ENCODE data around the gene LGR4. TPM values are rescaled to one million over a fixed set of nuclear protein-coding genes. Genes with fewer than 3 reads are reported as not detected.
"Not testable (repeated sequence)": the region's sequence is repeated elsewhere in the genome, so short reads cannot be mapped to it uniquely, and the experiment has no call there.

LGR4 gene
- total and polyA plus RNA-seq, 8 donors, result 23.4 to 73.0 (median 54.5) TPM

DNA sequence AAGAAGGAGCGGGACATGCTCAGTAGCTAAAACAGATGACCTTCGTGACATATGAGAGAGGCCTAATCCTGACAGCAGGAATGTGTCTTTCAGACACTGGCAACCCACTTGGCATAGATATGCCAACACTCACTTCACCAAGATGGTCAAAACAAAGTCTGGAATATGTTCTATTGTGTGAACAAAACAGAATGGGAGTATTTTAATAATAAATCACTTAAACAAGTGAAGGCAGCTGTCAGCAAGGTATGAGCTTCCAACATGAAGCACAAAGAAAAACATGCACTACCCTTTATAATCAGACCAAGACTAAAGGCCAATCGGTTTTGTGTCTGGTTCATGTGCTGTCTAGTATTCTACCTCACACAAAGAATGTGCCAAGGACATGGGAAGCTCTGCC is 132.6 kb downstream of the LGR4 start:
- WGBS, 2 donors, result 81 to 83% methylated on average over 3 of the region's 3 CpGs
- intact Hi-C loops (cut with DNase I), result no loop called here
- DNase-seq, result no peak
- no peaks in the 10 kb centered on the region for H3K27me3 ChIP-seq
- no peaks in the 10 kb centered on the region for H3K36me3 ChIP-seq
- no peak overlapping the region for H3K4me3 ChIP-seq
- no peak overlapping the region for H3K27ac ChIP-seq
- ATAC-seq, result no peak
- no peaks in the 10 kb centered on the region for H3K9me3 ChIP-seq
- H3K4me1 ChIP-seq, result no peaks in the 10 kb centered on the region
- no peak for FAIRE-seq
- TF ChIP-seq, protein P1, sequence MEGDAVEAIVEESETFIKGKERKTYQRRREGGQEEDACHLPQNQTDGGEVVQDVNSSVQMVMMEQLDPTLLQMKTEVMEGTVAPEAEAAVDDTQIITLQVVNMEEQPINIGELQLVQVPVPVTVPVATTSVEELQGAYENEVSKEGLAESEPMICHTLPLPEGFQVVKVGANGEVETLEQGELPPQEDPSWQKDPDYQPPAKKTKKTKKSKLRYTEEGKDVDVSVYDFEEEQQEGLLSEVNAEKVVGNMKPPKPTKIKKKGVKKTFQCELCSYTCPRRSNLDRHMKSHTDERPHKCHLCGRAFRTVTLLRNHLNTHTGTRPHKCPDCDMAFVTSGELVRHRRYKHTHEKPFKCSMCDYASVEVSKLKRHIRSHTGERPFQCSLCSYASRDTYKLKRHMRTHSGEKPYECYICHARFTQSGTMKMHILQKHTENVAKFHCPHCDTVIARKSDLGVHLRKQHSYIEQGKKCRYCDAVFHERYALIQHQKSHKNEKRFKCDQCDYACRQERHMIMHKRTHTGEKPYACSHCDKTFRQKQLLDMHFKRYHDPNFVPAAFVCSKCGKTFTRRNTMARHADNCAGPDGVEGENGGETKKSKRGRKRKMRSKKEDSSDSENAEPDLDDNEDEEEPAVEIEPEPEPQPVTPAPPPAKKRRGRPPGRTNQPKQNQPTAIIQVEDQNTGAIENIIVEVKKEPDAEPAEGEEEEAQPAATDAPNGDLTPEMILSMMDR (IDR thresholded peaks at IDR 0.05), result no peak

DNA sequence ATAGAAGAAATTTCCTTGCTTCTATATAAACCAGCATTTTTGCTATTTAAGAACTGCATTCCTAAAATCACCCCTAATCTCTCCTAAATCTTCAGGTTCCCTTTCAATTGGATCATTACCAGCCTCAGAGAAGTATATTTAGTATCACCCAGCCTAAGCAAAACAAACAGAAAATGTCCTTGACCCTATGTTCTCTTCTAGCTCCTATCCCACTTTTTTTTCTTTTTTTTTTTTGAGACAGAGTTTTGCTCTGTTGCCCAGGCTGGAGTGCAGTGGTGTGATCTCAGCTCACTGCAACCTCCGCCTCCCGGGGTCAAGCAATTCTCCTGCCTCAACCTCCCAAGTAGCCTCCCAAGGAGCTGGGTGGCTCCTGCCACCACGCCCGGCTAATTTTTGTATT is 137.8 kb downstream of the LGR4 start:
- H3K27ac ChIP-seq; H3K9me3 ChIP-seq; intact Hi-C loops (cut with DNase I); ATAC-seq; H3K27me3 ChIP-seq; H3K4me1 ChIP-seq; DNase-seq; H3K36me3 ChIP-seq; FAIRE-seq; H3K4me3 ChIP-seq: not testable (repeated sequence)
- WGBS, 2 donors, result 95 to 98% methylated on average over 4 of the region's 4 CpGs

DNA sequence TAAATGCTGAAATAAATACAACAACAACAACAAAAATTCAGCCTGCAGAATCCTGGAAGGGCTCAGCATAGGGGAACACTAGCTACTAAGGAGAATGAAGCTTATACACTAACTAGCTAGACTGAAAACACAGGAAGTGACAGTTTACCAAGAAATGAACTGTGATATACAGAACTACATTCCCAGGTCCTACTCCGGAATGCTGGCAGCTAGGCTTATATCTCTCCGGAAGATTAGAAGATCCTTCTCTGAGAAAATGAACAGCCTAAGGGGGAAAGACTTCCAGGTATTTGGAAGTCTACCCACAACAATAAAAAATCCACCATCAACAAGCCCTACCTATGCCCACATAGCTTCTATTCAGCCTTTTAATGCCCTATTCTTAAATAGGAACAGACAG is 140.6 kb downstream of the LGR4 start:
- no peaks in the 10 kb centered on the region for H3K9me3 ChIP-seq
- no peaks in the 10 kb centered on the region for H3K27me3 ChIP-seq
- no peak for FAIRE-seq
- no peak for DNase-seq
- no peaks in the 10 kb centered on the region for H3K36me3 ChIP-seq
- intact Hi-C loops (cut with DNase I), result no loop called here
- no peak overlapping the region for H3K27ac ChIP-seq
- no peak overlapping the region for H3K4me3 ChIP-seq
- H3K4me1 ChIP-seq, result peaks cover 0 to 9% (median 0%) of the 10 kb centered on the region in 3 donors
- no peak for ATAC-seq
- TF ChIP-seq, protein P1 (IDR thresholded peaks at IDR 0.05), result no peak
- WGBS, 2 donors, result 37 to 64% methylated on average over 2 of the region's 2 CpGs

DNA sequence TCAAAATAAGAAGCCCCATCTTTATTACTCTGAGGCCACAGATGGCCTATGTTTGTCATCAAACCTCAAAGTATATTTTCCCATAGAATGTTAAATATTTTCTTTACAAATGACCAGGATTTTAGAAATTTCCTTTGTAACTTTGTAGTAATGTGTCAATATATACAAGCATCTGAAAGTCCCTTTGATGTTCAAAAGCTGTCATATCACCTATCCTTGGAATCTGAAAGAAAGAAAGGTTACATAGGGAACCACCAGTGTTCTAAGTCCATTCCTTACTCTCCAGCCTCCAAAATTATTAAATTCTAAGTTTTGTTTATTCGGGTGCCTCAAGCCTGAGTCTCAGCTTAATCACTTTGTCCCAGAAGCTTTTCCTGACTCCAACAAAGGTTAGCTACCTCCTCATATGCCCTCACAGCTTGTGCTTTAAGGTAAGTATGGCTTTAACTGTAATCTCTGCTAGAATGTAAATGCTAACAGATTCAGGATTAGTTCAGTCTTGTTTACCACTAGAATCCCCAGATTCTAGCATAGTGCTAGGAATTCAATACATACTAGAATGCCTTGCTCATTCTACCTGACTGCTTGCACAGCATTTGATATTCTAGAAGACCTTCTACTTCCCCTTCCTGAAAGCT is 141.8 kb downstream of the LGR4 start:
- FAIRE-seq (no peak), ATAC-seq (no peak), DNase-seq (no peak)
- Histone ChIP-seq H3K27me3 (no peaks in the 10 kb centered on the region), H3K4me3 (no peak overlapping the region), H3K36me3 (no peaks in the 10 kb centered on the region), H3K9me3 (no peaks in the 10 kb centered on the region), H3K4me1 (peaks cover 0 to 9% (median 0%) of the 10 kb centered on the region in 3 donors), H3K27ac (no peak overlapping the region)
- intact Hi-C loops (cut with DNase I), result no loop called here
- 96 to 97% methylated on average over 1 of the region's 1 CpG for WGBS, 2 donors
- TF ChIP-seq, protein P1 (IDR thresholded peaks at IDR 0.05), result no peak

DNA sequence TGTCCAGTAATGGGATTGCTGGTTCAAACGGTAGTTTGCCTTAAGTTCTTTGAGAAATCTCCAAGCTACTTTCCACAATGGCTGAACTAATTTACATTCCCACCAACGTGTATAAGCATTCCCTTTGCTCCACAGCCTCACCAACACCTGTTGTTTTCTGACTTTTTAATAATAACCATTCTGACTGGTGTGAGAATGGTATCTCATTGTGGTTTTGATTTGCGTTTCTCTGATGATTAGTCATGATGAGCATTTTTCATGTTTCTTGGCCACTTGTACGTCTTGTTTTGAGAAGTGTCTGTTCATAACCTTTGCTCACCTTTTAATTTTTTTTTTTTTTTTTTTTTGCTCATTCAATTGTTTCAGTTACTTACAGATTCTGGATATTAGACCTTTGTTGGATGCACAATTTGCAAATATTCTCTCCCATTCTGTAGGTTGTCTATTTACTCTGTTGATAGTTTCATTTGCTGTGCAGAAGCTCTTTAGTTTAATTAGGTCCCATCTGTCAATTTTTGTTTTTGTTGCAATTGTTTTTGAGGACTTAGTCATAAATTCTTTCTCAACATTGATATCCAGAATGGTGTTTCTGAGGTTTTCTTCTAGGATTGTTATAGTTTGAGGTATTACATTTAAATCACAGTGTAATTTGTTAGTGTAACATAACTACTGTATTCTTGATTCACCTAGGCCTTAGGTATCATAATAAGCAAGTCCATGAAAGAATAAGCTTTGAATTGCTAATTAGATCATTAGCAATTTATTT is 142.5 kb downstream of the LGR4 start:
- intact Hi-C loops (cut with DNase I), result no loop called here
- 90% methylated on average over 4 of the region's 4 CpGs for WGBS, 2 donors
- Histone ChIP-seq H3K27me3 (no peaks in the 10 kb centered on the region), H3K27ac (no peak overlapping the region), H3K4me1 (peaks cover 0 to 9% (median 0%) of the 10 kb centered on the region in 3 donors), H3K4me3 (no peak overlapping the region), H3K9me3 (no peaks in the 10 kb centered on the region), H3K36me3 (no peaks in the 10 kb centered on the region)
- ATAC-seq (no peak), DNase-seq (no peak), FAIRE-seq (no peak)
- TF ChIP-seq, protein P1 (IDR thresholded peaks at IDR 0.05), result no peak

Measured in pancreas (tissue), 10 donors.